HT-29 (cell line): Measurements from ENCODE around the gene GAB1. TPM values are rescaled to one million over a fixed set of nuclear protein-coding genes. Genes with fewer than 3 reads are reported as not detected.
A peak's percentile ranks its signal among the peaks of the same experiment; 100 is the strongest.
"Not testable (repeated sequence)": the region's sequence is repeated elsewhere in the genome, so short reads cannot be mapped to it uniquely, and the experiment has no call there.

Experiments used
- DNase-seq: peaks from one replicate; pipeline ENCODE4 v3.0.0-alpha.2; 2015; ENCODE audit warnings: low spot score
- total RNA-seq: library from RNA; depleted of rRNA; stranded (reverse); fragments of >200 nt; shearing (Covaris generic); gene quantifications from 2 replicates; pipeline ENCODE4 v1.2.3, GENCODE V29; 2014

Gene GAB1
- total RNA-seq, 1 experiment from 2014 or later = 8.7 TPM

- DNase-seq = peak; percentile 64
Measured at GRCh38 chr4:143337600-143338287, 1.1 kb downstream of the GAB1 start.

DNA sequence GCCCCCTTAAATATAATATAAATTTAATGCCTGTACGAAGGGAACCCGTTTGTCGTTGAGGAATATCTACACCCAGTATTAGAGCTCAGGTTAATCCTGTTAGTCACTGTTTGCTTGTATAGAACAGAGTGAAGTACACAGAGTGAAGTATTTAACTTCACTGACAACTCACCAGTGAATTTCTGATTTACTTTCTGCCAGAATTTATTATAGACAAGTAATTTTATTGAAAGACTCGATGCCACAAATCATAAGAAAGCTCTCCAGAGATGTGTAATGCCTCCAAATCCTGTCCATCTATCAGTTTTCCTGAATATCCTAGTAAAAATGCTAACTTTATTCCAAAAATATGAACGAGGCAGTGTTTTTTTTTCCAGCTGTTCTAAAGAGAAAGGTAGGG, 1.6 kb downstream of the GAB1 start:
- DNase-seq = peak; percentile 26

DNA sequence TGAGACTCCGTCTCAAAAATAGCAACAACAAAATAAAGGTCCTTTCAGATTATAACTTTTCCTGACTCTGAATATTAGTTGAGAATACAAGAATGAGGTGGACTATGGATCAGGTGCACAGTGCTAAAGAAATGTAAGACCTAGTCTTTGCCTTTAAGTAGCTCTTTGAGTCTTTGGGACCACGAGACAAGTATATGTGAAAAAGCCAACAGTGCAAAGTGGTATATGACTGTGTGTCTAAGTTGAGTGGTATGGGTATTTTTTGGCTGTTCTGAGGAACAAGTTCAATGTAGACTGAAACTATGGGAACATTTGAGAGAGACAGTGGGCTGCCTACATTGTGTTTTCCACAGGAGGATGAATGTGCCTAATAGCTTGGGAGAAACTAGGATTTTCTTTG, 2.8 kb downstream of the GAB1 start:
- no peak for DNase-seq

GRCh38 chr4:143341186-143341755, 4.6 kb downstream of the GAB1 start:
- DNase-seq = no peak

GRCh38 chr4:143343276-143343831, 6.7 kb downstream of the GAB1 start:
- no peak for DNase-seq

- no peak for DNase-seq
Measured at GRCh38 chr4:143344041-143344440, 7.4 kb downstream of the GAB1 start.

DNA sequence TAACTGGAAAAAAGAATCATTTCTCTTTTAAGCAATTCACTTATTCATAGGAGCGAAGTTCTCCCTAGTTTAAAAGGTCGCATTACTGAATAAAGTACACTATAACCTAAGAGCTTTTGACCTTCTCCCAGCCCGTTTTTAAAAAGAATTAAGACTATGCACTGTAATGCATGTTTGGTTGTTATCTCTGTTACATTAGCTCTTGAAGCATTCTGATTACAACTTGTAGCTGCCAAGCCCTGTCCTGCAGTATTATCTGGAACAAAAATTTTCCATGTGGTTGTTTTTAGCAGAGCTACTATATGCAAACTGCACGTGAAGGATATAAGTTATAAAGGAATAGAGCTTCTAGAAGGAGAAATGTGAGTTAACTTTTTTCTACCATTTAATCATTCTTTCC, 8.1 kb downstream of the GAB1 start:
- no peak for DNase-seq

GRCh38 chr4:143345356-143345755, 8.7 kb downstream of the GAB1 start:
- DNase-seq = no peak

DNA sequence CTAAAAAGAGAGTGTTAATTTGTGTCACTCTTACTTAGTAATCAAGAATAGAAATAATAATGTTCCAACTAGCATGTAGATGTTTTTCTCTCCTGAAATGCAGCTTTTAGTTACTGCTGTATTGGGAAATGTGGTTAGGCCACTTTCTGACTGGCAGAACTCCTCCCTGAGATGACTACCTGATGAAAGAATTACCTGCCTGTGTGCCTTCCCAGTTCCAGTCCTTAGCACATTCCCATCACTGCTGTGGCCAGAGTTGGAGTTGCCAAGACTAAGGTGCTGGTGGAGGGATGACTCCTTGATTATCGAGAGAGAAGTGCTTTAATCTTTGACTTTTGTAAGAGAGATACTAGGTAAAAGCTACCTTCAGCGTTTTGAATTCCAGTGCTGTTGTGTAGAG, 9.5 kb downstream of the GAB1 start:
- DNase-seq = peak; percentile 87

GRCh38 chr4:143347484-143348111, 10.9 kb downstream of the GAB1 start:
- DNase-seq = no peak

DNA sequence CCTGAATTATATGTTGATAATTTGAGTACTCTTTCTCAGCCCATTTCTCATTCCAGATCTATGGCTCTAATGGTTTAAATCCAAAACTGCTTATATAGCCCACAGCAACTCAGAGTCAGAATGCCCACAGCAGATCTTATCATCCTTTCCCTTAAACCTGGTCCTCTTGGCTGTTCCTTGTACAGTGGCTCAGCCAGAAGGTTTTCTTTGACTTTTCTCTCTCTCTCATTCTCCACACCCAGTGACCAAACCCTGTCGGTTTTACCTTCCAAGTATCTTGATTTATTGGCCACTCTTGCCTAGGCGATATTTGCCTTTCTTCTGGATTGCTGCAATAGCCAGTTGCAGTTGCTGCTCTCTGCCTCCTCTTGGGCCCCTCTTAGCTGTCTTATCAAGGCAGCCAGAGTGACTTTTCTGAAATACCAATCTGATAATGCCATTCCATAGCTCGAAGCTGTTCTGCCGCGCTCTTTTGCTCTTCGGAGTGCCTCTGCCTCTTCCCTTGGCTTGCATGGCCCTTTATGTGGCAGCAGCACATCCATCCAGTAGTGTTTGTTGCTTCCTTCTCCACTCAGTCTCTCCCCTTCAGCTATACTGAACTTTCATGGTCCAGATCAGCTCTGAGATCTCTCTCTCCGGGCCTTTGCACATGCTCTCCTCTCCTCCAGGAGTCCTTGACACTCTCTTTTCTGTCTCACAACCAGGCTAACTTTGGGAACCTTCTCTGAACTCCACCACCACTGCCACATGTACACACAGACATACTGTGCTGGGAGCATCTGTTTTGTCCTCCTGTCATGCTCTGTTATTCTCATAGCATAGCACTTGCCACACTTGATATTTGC, 11.8 kb downstream of the GAB1 start:
- no peak for DNase-seq

- DNase-seq = not testable (repeated sequence)
Measured at GRCh38 chr4:143349858-143350527, 13.3 kb downstream of the GAB1 start.

- no peak for DNase-seq
Measured at GRCh38 chr4:143351149-143351691, 14.5 kb downstream of the GAB1 start.

DNA sequence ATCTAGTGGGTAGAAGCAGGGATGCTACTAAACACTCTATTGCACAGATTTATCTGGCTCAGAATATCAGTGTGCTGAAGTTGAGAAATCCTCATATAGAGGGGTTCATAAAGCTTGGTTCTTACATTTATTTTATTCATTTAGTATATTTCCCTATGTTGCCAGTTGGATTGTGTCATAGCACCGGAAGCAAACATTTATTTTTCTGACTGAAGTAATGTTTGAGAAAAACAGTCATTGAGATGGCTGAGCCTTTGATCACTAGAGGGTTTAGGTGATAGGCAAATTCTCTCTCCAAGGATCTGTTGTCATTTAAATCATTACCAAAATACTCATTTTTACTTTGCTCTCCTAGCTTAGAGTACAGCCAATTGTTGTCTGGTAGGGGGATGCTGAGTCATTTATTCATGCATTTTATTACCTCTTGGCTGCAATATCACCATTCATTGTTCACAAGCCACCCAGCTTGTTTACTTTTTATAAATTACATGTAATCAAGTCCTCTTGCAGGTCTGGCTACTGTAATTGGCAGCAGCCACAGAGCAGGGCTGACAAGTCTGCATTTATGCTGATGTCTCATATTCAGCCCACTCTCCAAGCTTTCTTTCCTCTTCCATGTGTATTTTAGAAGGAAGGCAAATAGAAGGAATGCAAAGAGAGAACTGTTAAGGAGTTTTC, 15.2 kb downstream of the GAB1 start:
- DNase-seq = peak; percentile 47

DNA sequence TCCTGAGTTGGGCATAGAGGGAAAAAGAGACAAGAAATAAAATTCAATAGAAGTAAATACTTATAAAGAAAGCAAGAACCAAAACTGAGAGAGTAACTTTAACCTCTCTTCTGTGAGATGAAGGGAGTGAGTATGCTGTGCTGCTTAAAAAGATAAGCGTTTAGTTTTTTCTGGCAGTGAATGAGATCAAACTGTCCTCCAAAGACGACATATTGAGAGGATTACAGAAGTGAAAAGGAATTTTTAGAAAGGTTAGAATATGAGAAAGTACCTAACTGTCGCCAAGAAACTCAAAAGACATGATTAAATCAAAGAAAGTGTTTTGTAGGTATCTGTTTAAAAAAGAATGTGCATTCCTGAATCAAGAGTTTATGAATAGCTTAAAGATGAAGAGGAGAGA, 16.0 kb downstream of the GAB1 start:
- DNase-seq = no peak

GRCh38 chr4:143353797-143354196, 17.1 kb downstream of the GAB1 start:
- no peak for DNase-seq

DNA sequence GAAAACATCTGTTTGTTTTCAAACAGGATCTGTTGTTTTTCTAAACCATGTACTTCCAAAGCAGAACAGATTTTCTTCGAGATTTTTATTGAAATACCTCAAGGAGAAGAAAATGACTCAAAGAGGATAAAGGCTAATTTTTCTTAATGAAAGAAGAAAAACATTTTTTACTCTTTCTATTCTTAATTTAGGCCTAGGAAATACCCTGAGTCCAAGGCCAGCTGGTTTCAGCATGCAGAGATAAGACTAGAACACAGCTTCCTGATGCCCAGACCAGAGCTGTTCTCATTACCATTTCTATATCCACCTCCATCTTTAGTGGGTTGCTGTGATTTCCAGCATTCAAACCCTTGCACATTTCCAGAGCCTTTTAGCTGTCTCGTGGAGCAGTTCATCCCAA, 18.3 kb downstream of the GAB1 start:
- no peak for DNase-seq

DNA sequence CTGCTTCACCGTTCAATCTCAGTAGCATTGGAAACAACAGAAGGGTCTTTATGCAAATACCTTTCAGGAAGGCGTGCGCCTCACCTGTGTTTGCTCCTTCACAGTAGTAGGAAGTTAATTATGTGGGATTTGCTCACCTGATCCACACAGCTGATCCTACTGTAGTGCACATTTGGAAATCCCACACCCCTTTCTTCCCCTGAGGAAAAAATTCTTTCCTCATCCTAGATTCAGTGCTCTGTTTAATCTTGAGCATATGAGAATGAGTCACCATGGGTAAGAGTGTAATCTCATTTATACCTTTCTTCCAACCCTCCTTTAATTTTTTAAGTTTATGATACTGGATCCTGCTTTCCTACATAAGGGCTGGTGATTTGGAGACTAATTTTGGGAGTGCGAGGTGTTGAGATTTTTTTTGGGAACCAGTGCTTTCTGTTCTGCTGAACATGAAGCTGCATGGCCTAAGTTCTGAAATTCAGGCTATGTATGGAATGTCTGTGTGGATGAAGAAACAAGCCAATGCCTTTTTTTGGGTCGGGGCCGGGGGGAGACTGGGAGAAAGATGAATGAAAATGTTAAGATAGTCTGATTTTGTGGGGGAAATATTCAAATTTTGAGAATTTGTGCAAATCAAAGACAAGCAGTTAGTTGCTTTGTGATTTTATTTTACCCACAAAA, 19.0 kb downstream of the GAB1 start:
- DNase-seq = no peak

DNA sequence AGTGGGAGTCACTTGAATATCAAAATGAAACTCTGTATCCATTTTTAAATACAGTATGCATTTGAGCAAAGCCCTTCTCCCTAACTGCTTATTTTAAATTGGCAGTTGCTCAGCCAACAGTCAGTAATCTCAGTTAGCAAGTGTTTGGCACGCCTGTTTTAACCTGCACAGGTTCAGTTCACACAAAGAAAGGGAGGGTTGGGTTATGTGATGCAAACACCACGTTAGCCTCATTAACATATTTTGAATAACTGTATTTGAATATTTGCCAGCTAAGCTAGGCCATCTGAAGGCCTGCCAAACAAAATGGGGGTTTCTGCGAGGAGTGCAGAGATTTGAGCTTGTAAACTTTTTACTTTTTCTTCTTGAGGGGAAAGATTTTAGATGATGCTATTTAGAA, 19.8 kb downstream of the GAB1 start:
- DNase-seq = peak; percentile 27
